Esophagus muscularis mucosa (tissue), 4 donors: ENCODE data around the gene KIAA0825.

ENCODE experiments used
- EP300 ChIP-seq: sonication (generic); formaldehyde crosslinking; IDR thresholded peaks from one replicate; pipeline ENCODE4 v1.6.1; 2017; ENCODE audit warnings: antibody characterized with exemption
- POLR2A ChIP-seq: fragments of 450-650 bp; IDR thresholded peaks from one replicate; pipeline ENCODE4 v1.6.1; 2017; ENCODE audit warnings: antibody characterized with exemption, moderate library complexity, mild to moderate bottlenecking, low read depth
- POLR2AphosphoS5 ChIP-seq, 2 donors: sonication (generic); formaldehyde crosslinking; IDR thresholded peaks; one replicate each; pipeline ENCODE4 v1.6.1; 2017; ENCODE audit warnings: antibody characterized with exemption in 2 of 2
- TF ChIP-seq, protein P1 (sequence below), 3 experiments: fragments of 200-600 bp in 2 of 3; fragments of 450-650 bp in 1 of 3; sonication (generic) in 2 of 3; IDR thresholded peaks; one replicate each; pipeline ENCODE4 v1.5.1; 2017 to 2019; ENCODE audit warnings: antibody characterized with exemption in 3 of 3, mild to moderate bottlenecking in 2 of 3, moderate library complexity in 1 of 3

DNA sequence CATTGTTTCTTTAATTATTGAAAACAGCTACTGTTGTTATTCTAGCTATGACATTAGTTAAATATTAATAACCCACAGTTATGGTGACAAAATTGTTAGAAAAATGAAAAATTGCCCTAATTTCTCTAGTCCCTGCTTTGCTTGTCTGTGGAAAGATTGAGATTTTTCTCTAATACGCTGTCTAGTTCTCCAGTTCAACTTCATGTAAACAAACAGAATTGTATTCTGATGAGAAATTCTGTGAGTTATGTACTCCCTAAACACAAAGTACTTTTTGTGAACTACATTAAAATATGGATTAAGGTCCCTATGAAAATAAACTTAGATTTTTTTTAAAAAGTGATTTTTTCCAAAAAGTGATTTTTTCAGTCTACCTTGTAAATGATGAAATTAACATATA lies 8.8 kb upstream of the KIAA0825 start:
- TF ChIP-seq POLR2A = no peak
- TF ChIP-seq, protein P1, sequence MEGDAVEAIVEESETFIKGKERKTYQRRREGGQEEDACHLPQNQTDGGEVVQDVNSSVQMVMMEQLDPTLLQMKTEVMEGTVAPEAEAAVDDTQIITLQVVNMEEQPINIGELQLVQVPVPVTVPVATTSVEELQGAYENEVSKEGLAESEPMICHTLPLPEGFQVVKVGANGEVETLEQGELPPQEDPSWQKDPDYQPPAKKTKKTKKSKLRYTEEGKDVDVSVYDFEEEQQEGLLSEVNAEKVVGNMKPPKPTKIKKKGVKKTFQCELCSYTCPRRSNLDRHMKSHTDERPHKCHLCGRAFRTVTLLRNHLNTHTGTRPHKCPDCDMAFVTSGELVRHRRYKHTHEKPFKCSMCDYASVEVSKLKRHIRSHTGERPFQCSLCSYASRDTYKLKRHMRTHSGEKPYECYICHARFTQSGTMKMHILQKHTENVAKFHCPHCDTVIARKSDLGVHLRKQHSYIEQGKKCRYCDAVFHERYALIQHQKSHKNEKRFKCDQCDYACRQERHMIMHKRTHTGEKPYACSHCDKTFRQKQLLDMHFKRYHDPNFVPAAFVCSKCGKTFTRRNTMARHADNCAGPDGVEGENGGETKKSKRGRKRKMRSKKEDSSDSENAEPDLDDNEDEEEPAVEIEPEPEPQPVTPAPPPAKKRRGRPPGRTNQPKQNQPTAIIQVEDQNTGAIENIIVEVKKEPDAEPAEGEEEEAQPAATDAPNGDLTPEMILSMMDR (IDR thresholded peaks at IDR 0.05) = no peak
- no peak for TF ChIP-seq EP300
- no peak for TF ChIP-seq POLR2AphosphoS5 (IDR thresholded peaks at IDR 0.05)
